HepG2 (cell line): ENCODE data around the gene ADARB2. TPM values are rescaled to one million over a fixed set of nuclear protein-coding genes. Genes with fewer than 3 reads are reported as not detected.

Experiments used
- CBFB ChIP-seq: sonication (generic); formaldehyde crosslinking; IDR thresholded peaks from 2 replicates; pipeline ENCODE4 v1.4.0; 2020; ENCODE audit warnings: missing genetic modification reagents
- SPEN ChIP-seq: sonication (generic); formaldehyde crosslinking; IDR thresholded peaks from 2 replicates; pipeline ENCODE4 v1.5.1; 2020; ENCODE audit warnings: low read depth, mild to moderate bottlenecking, missing genetic modification reagents
- ZMYM3 ChIP-seq: sonication (generic); formaldehyde crosslinking; IDR thresholded peaks from 2 replicates; pipeline ENCODE4 v1.5.1; 2020; ENCODE audit warnings: mild to moderate bottlenecking, missing genetic modification reagents
- ZNF333 ChIP-seq: sonication (generic); formaldehyde crosslinking; IDR thresholded peaks from 2 replicates; pipeline ENCODE4 v1.4.0; 2020; ENCODE audit warnings: mild to moderate bottlenecking, missing genetic modification reagents, borderline replicate concordance
- ZNF790 ChIP-seq: sonication (generic); formaldehyde crosslinking; IDR thresholded peaks from 2 replicates; pipeline ENCODE4 v1.8.0; 2022; ENCODE audit warnings: missing genetic modification reagents, mild to moderate bottlenecking, borderline replicate concordance
- ZNF792 ChIP-seq: IDR thresholded peaks from 2 replicates; pipeline ENCODE4 v1.6.1; 2016
- polyA plus RNA-seq, 8 experiments: library from polyadenylated mRNA; depleted of rRNA in 3 of 8; stranded (reverse) in 7 of 8; unstranded in 1 of 8; fragments of >200 nt; fragmentation: Illumina TruSeq in 4 of 8; extraction: Trizol in 4 of 8; gene quantifications; 2 replicates each; pipeline versions ENCODE4 v1.2.1 to v1.2.3, GENCODE V29; 2011 to 2016; ENCODE audit warnings: low read depth in 4 of 8, missing spikeins in 1 of 8, mixed read lengths in 1 of 8; ENCODE audit not compliant: insufficient read depth in 1 of 8
- total RNA-seq, 5 experiments: library from RNA; depleted of rRNA; stranded (reverse); fragments of >200 nt; fragmentation: Illumina TruSeq; extraction: Trizol; gene quantifications; 2 replicates each; pipeline ENCODE4 v1.2.3, GENCODE V29; 2016; ENCODE audit warnings: low read depth in 1 of 5
- TF ChIP-seq, protein P1 (sequence below), 2 experiments: fragments of 450-650 bp in 1 of 2; sonication (generic) in 1 of 2; formaldehyde crosslinking in 1 of 2; IDR thresholded peaks; 2 replicates each; pipeline versions ENCODE4 v1.6.1 to v1.8.0; 2016 to 2022; ENCODE audit warnings: antibody characterized with exemption in 1 of 2, mild to moderate bottlenecking in 1 of 2, missing genetic modification reagents in 1 of 2
- TF ChIP-seq, protein P2 (sequence below): sonication (generic); formaldehyde crosslinking; IDR thresholded peaks from 2 replicates; pipeline ENCODE4 v1.8.1; 2023; ENCODE audit warnings: mild to moderate bottlenecking, missing genetic modification reagents
- TF ChIP-seq, protein P3 (sequence below): sonication (generic); formaldehyde crosslinking; IDR thresholded peaks from 2 replicates; pipeline ENCODE4 v1.4.0; 2020; ENCODE audit warnings: mild to moderate bottlenecking, low read depth, missing genetic modification reagents
- TF ChIP-seq, protein P4 (sequence below): sonication (generic); formaldehyde crosslinking; IDR thresholded peaks from 2 replicates; pipeline ENCODE4 v1.4.0; 2020; ENCODE audit warnings: missing genetic modification reagents
- TF ChIP-seq, protein P5 (sequence below): sonication (generic); formaldehyde crosslinking; conservative IDR thresholded peaks from 2 replicates; pipeline ENCODE4 v1.8.0; 2022; ENCODE audit warnings: missing genetic modification reagents

Gene ADARB2
- total and polyA plus RNA-seq, 2 of the 13 experiments (the other 11 are each of a cell fraction or from before 2014, with no cell fraction given) = not detected

DNA sequence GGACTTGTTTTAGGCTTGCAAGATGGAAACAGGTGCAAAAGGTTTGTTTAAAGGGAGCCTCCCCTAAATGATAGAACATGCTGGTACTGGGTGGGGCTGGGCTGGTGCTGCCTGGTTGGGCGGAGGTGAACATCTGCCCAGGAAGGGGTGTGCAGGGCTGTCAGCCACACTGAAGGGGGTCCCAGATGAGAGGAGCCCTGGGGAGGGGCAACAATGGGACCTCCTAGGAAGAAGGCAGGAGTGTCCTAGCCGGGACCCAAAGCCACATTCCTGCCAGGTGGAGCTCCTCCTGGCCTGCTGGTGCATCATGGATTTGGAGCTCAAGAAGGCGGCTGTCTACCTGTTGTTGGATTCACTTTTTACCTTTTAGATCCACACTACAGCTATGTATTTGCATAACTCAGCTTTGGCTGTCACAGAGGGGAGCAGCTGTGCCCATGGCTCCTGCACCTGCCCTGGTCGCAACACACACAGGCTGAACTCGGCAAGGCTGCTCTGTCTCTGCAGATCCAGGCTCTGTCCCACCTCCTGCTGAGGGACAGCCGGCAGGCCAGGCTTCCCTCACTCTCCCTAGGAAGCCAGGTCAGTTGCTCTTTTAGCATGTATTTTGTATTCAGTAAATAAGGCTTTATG is 59.9 kb downstream of the ADARB2 start (continued):
- TF ChIP-seq, protein P1, sequence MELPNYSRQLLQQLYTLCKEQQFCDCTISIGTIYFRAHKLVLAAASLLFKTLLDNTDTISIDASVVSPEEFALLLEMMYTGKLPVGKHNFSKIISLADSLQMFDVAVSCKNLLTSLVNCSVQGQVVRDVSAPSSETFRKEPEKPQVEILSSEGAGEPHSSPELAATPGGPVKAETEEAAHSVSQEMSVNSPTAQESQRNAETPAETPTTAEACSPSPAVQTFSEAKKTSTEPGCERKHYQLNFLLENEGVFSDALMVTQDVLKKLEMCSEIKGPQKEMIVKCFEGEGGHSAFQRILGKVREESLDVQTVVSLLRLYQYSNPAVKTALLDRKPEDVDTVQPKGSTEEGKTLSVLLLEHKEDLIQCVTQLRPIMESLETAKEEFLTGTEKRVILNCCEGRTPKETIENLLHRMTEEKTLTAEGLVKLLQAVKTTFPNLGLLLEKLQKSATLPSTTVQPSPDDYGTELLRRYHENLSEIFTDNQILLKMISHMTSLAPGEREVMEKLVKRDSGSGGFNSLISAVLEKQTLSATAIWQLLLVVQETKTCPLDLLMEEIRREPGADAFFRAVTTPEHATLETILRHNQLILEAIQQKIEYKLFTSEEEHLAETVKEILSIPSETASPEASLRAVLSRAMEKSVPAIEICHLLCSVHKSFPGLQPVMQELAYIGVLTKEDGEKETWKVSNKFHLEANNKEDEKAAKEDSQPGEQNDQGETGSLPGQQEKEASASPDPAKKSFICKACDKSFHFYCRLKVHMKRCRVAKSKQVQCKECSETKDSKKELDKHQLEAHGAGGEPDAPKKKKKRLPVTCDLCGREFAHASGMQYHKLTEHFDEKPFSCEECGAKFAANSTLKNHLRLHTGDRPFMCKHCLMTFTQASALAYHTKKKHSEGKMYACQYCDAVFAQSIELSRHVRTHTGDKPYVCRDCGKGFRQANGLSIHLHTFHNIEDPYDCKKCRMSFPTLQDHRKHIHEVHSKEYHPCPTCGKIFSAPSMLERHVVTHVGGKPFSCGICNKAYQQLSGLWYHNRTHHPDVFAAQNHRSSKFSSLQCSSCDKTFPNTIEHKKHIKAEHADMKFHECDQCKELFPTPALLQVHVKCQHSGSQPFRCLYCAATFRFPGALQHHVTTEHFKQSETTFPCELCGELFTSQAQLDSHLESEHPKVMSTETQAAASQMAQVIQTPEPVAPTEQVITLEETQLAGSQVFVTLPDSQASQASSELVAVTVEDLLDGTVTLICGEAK (IDR thresholded peaks at IDR 0.05) = no peak
- TF ChIP-seq, protein P1 (CRISPR knock-in tag; IDR thresholded peaks at IDR 0.05) = no peak
- TF ChIP-seq ZNF792 (no peak), ZMYM3 (CRISPR knock-in tag) (no peak), SPEN (CRISPR knock-in tag) (no peak), CBFB (CRISPR knock-in tag) (no peak), ZNF790 (CRISPR knock-in tag) (no peak), ZNF333 (CRISPR knock-in tag) (no peak)
- TF ChIP-seq, protein P2, sequence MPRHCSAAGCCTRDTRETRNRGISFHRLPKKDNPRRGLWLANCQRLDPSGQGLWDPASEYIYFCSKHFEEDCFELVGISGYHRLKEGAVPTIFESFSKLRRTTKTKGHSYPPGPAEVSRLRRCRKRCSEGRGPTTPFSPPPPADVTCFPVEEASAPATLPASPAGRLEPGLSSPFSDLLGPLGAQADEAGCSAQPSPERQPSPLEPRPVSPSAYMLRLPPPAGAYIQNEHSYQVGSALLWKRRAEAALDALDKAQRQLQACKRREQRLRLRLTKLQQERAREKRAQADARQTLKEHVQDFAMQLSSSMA (CRISPR knock-in tag) = no peak
- TF ChIP-seq, protein P3, sequence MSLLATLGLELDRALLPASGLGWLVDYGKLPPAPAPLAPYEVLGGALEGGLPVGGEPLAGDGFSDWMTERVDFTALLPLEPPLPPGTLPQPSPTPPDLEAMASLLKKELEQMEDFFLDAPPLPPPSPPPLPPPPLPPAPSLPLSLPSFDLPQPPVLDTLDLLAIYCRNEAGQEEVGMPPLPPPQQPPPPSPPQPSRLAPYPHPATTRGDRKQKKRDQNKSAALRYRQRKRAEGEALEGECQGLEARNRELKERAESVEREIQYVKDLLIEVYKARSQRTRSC (CRISPR knock-in tag) = no peak
- TF ChIP-seq, protein P4, sequence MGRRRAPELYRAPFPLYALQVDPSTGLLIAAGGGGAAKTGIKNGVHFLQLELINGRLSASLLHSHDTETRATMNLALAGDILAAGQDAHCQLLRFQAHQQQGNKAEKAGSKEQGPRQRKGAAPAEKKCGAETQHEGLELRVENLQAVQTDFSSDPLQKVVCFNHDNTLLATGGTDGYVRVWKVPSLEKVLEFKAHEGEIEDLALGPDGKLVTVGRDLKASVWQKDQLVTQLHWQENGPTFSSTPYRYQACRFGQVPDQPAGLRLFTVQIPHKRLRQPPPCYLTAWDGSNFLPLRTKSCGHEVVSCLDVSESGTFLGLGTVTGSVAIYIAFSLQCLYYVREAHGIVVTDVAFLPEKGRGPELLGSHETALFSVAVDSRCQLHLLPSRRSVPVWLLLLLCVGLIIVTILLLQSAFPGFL = no peak
- TF ChIP-seq, protein P5, sequence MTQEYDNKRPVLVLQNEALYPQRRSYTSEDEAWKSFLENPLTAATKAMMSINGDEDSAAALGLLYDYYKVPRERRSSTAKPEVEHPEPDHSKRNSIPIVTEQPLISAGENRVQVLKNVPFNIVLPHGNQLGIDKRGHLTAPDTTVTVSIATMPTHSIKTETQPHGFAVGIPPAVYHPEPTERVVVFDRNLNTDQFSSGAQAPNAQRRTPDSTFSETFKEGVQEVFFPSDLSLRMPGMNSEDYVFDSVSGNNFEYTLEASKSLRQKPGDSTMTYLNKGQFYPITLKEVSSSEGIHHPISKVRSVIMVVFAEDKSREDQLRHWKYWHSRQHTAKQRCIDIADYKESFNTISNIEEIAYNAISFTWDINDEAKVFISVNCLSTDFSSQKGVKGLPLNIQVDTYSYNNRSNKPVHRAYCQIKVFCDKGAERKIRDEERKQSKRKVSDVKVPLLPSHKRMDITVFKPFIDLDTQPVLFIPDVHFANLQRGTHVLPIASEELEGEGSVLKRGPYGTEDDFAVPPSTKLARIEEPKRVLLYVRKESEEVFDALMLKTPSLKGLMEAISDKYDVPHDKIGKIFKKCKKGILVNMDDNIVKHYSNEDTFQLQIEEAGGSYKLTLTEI (CRISPR knock-in tag) = no peak
